HG03097 (cell line): ENCODE measurements around the gene CHI3L2.

Experiments
- ATAC-seq: cut with Tn5 transposase; IDR thresholded peaks from one replicate; pipeline ENCODE4 v1.9.1; 2021; ENCODE audit not compliant: unreplicated experiment, low FRiP score

CHI3L2 gene

GRCh38 chr1:111218701-111219556 lies 8.6 kb upstream of the CHI3L2 start:
- ATAC-seq, result no peak

DNA sequence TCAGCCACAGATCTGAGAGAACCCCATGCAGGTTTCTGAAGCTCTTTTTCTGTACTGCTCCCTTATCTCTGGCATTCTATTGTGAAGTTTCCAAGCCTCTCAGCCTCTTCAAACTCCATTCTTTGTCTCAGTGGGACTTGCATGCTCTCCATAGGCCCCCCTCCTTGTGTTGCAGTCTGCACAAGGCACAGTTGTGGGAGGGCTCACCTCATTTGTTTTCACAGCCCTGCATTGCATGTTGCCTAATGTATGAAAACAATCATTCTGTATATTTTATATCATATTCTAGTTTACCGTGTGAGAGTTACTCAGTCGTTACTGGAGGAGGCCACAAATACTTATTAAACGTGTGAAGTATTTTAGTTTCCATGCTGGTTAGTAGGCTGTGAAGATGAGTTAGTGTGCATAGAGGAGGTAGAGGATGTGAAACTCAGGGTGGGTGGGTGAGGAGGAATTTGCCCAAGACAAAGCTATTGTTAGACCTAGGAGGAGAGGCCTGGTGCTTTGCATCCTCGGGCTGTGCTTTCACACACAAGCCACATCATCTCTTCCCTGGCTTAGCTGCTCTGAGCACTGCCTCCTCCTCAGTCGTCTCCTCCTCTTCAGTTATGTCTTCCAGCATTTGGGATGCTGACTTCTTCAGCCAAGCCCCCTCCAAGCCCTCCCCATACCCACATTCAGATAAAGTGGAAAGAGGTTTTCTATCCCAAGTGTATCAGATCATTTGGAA lies 7.8 kb upstream of the CHI3L2 start:
- no peak for ATAC-seq

DNA sequence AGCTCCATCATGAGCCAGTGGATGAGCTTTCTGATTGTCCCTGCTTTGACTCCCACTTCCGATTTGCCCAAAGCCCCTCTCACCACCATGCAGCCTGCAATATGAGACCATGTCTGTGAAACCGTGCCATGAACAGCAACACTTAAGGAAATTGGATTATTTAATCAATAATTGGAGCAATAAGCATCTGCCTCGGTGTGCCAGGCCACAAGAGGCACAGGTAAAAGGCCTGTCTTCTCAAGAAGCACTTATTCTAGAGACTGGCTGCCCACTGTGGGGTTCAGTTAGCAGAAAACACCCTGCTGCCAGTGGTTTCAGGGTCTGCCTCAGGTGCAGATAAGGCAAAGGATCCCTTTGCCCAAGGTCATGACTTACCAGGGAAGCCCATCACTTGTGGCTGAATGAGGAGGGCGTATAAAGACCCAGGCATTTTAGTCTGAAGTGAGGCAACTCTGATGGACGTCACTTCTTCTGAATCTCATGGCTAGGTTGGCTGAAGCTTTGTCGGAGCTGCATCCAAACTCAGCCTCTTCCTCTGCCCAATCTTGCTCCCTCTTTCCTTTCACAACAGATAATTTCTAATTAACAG lies 7.1 kb upstream of the CHI3L2 start:
- ATAC-seq, result no peak

DNA sequence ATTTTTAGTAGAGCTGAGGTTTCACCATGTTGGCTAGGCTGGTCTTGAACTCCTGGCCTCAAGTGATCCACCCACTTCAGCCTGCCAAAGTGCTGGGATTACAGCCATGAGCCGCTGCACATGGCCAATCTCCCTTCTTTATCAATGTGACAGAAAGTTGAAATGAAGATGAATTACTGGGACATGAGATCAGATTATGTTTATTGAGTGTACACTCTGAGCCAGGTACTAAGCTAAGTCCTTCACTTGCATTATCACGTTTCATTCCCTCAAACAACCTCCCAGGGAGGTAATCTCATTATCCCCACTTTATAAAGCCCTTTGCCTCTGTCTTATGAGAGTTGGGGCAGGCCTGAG lies 6.3 kb upstream of the CHI3L2 start:
- ATAC-seq, result no peak

GRCh38 chr1:111221633-111222291 lies 5.8 kb upstream of the CHI3L2 start:
- ATAC-seq, result peak; percentile 53

DNA sequence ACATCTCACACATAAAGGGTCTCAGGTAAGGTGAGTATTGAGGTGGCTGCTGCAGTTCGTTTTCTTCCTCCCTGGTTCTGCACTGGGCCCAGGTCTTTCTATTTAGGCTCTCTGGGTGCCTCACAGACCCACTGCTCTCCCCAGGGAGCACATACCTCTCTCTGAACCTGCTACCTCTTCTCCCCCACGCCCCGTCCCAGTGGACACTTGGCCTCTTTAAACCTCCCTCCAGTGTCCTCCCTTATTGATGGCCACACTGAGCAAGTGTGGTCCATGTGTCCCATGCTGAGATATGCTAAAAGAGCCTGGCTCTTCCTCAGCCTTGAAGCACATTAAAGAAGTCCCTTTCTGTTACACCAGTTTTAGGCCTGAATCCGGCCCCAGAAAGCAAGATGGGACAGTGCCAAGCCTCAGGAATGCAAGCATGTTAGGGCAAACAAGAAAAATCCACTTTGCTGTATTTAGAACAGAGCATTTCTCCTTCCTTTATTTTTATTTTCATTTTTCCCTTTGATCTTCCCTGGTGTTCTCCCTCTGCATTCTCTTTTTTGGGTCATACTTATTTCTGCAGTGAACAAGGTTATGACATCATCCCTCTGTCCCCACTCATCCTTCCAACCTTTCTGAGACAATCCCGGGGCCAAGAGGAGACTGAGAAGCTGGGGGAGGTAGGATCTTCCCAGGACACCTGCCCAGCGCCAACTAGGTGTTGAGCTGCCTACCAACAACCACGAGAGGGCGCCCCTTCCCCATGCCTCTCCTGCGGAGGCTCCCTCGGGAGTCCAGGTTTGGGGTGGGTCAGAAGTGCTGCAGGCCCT lies 5.0 kb upstream of the CHI3L2 start:
- ATAC-seq, result no peak

- ATAC-seq, result no peak
Measured at GRCh38 chr1:111223126-111223685, 4.3 kb upstream of the CHI3L2 start.

DNA sequence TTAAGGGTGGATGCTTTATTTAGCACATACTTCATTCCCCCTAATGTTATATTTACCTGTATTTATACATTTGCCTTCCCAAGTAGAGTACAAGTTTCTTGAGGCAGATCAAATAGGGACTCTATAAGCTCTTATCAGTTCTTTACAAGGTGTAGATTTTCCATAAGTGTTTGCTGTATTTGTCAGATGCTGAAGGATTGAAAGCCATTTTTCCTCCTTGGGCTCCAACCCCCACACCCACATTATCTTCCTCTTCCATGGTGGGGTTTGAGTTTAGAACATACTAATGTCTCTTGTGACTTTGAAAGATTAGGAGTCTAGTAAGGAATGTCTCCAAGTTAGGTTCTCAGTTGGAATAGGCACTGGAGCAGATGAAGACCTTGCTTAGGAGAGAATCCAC lies 2.4 kb upstream of the CHI3L2 start:
- no peak for ATAC-seq

DNA sequence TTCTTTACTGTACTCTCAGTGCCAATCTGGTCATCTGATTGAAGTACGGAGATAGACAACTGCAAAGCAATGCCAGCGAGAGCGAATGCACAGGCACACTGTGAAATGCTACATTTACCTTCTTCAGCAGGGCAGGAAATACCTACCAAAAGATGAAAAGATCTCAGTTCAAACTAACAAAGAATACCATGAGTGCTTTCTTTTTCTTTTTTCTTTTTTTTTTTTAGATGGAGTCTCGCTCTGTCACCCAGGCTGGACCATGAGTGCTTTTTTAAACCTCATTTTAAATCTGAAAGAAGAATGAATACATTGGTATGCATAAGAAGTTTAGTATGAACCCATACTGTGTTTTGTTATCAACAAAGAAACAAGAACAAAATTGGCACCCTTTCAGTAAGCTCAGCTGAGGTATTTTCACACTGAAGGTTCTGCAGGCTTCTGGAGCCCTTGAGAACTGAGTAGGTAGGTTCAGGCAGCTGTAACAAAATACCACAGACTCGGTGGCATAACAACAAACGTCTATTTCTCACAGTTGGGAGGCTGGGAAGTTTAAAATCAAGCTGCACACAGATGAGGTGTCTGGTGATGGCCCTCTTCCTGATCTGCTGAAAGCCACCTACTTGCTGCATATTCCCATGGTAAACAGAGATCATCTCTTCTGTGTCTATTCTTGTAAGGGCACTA lies 1.7 kb upstream of the CHI3L2 start:
- no peak for ATAC-seq

DNA sequence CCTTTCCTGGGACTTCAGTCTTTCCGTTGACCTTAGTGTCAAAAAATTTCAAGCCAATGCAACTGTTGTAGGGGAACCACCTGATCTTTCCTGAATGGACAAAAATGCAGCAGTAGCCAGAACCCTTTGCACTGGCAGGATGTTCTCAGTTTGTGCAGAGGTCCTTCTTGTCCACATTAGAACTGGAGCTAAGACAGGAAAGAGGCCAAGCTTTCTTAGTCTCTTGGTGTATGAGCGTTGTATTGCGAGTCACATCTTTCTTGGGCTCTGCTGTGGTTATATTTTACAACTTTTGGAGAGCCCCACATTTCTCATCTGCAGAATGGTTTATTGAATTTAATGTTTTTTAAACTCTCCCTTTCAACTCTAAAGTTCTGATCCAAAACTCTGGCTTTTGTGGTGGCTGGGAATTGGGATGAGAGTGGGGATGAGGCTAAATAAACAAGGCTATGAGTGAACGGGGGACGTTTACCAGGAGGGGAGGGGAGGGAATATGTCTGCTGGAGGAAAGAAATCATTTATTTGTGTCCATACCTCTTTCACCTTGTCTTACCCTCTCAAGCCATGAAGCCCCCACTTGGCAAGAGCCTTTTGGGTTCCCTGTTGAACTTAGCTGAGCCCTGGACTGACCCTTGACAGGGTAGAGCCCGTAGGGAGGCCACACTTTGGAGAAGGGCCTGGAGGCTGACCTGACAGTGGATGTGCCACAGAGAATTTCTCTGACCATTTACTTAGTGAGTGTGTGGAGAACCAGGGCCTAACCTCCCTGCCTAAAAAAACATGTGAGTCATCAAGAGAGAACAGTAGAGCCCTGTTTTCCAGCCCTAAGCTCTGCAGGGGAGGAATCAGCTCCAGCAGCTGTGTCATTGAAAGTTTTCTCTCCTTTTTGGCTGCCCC lies 586 bp downstream of the CHI3L2 start:
- ATAC-seq, result no peak

GRCh38 chr1:111228748-111229126 lies 1.2 kb downstream of the CHI3L2 start:
- no peak for ATAC-seq

- no peak for ATAC-seq
Measured at GRCh38 chr1:111232134-111232533, 4.6 kb downstream of the CHI3L2 start.

DNA sequence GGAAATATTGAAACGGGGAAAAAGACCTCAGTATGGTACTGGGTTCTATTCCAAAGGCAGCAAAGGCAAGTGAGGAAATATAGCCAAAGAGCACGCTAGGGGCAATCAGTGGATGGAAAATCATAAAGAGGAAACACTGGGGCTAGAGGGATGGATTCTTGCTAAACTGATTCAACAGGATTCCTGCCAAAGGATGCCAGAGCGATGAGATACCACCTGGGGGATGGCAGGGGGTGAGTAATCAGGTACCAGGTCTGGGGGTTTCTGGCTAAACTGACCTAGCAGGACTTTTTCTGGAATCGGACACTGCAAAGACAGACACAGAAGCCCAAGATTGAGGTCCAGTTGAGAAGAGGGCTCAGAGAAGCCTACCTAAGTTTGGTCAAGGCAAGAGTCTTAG lies 6.7 kb downstream of the CHI3L2 start:
- ATAC-seq, result no peak

GRCh38 chr1:111234866-111235265 lies 7.4 kb downstream of the CHI3L2 start:
- no peak for ATAC-seq

- no peak for ATAC-seq
Measured at GRCh38 chr1:111236379-111236778, 8.9 kb downstream of the CHI3L2 start.

GRCh38 chr1:111236806-111237205 lies 9.3 kb downstream of the CHI3L2 start:
- no peak for ATAC-seq

DNA sequence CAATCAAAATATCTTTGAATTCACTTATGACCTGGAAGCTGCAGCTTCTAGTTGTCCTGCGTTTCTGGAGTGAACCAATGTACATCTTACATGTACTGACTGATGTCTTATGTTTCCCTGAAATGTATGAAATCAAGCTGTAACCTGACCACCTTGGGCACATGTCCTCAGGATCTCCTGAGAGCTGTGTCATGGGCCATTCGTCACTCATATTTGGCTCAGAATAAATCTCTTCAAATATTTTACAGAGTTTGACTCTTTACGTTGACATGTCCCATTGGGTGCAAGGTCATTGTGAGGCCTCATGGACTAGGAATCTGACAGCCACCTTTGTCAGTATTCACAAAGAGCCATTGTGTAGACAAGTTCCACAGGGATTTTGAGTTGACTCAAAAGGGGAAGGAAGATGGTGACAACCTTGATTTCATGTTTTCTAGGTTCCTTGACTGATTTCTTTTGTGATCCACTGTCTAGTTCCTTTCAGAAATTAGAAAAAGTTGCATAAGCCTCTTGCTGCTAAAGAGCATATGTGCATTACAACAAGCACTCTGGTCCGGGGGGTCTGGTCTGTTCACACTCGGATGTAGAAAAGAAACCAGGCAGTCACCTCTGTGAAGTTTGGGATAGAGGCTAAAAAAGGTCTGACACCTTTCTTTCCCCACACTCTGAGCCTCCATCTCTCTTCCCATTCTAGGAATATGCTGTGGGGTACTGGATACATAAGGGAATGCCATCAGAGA lies 10.7 kb downstream of the CHI3L2 start:
- no peak for ATAC-seq

GRCh38 chr1:111241797-111242196 lies 14.3 kb downstream of the CHI3L2 start:
- ATAC-seq, result no peak
